Heart left ventricle (tissue), 16 donors: Measurements from ENCODE around the gene LAMC3. TPM values are rescaled to one million over a fixed set of nuclear protein-coding genes. Genes with fewer than 3 reads are reported as not detected.

ENCODE experiments used
- ATAC-seq, 4 donors: fragments of 200-7000 bp; cut with Tn5 transposase; one replicate each; pipeline ENCODE4 v1.9.1; 2020 to 2022; ENCODE audit warnings: moderate library complexity in 4 of 4, mild to moderate bottlenecking in 3 of 4, moderate number of reproducible peaks in 1 of 4
- DNase-seq, 5 donors: peaks; one replicate each; pipeline ENCODE4 v3.0.0-alpha.2; 2020
- H3K27ac ChIP-seq, 12 donors: fragments of 200-600 bp; sonication (generic) in 4 of 12; one replicate each; pipeline versions ENCODE4 v1.5.0 to v1.8.0; 2016 to 2022; ENCODE audit warnings: mild to moderate bottlenecking in 2 of 12
- H3K27me3 ChIP-seq, 9 donors: fragments of 200-600 bp; sonication (generic) in 2 of 9; one replicate each; pipeline versions ENCODE4 v1.5.1 to v1.8.0; 2016 to 2022; ENCODE audit warnings: mild to moderate bottlenecking in 3 of 9
- H3K36me3 ChIP-seq, 9 donors: fragments of 200-600 bp; sonication (generic) in 2 of 9; one replicate each; pipeline versions ENCODE4 v1.5.0 to v1.8.0; 2018 to 2022; ENCODE audit warnings: mild to moderate bottlenecking in 2 of 9
- H3K4me1 ChIP-seq, 12 donors: fragments of 200-600 bp; sonication (generic) in 4 of 12; one replicate each; pipeline versions ENCODE4 v1.5.0 to v1.8.0; 2016 to 2022; ENCODE audit warnings: mild to moderate bottlenecking in 3 of 12
- H3K4me3 ChIP-seq, 12 donors: fragments of 200-600 bp; sonication (generic) in 4 of 12; one replicate each; pipeline versions ENCODE4 v1.5.0 to v1.8.0; 2017 to 2022; ENCODE audit warnings: mild to moderate bottlenecking in 9 of 12, moderate library complexity in 4 of 12
- H3K9me3 ChIP-seq, 12 donors: fragments of 200-600 bp; sonication (generic) in 4 of 12; one replicate each; pipeline versions ENCODE4 v1.5.0 to v1.8.0; 2016 to 2022; ENCODE audit warnings: mild to moderate bottlenecking in 1 of 12
- CTCF ChIP-seq, 12 donors: fragments of 200-600 bp; sonication (generic) in 4 of 12; IDR thresholded peaks; one replicate each; pipeline versions ENCODE4 v1.5.0 to v1.8.0; 2018 to 2022; ENCODE audit warnings: antibody characterized with exemption in 12 of 12, mild to moderate bottlenecking in 5 of 12
- POLR2A ChIP-seq, 2 donors: fragments of 450-650 bp; IDR thresholded peaks; one replicate each; pipeline ENCODE4 v1.6.1; 2017; ENCODE audit warnings: antibody characterized with exemption in 2 of 2, mild to moderate bottlenecking in 2 of 2, moderate library complexity in 2 of 2
- WGBS, 4 donors: extraction: QIAGEN DNeasy Blood & Tissue Kit in 2 of 4; methylation state at CpG; one replicate each; pipeline versions ENCODE4 v1.1.5 to v1.1.7; 2013 to 2018; 5-methylcytosine and 5-hydroxymethylcytosine counted together
- intact Hi-C, 10 donors: fragments of 100-400 bp; cut with DNase I; formaldehyde crosslinking; loops; one replicate each; pipeline versions ENCODE4 v1.11.1 to v1.14.2; 2022
- polyA plus RNA-seq, 2 donors: library from polyadenylated mRNA; stranded (reverse); fragments of 200-250 nt; gene quantifications; one replicate each; pipeline ENCODE4 v1.2.3, GENCODE V29; 2013
- total RNA-seq, 9 donors: library from RNA; depleted of rRNA in 2 of 9; stranded (reverse); fragments of >200 nt in 2 of 9; fragmentation: NEBNext Ultra II Directional in 3 of 9; extraction: Animal tissue kit (Norgen Biotek cat#: 25700) in 3 of 9; gene quantifications; one replicate each; pipeline versions ENCODE4 v1.1.0 to v1.2.4, GENCODE V29; 2016 to 2023
- donor health status: ischemic (EF 13 %, LVEDD 7.1; RV severe dilation, severe dysfunction).
- donor health status: healthy with polysubstance abuse.
- donor health status: DM: no; HTN: yes; CAD: no.
- donor health status: DM: no; HTN: no; CAD: no.
- donor health status: ischemic (EF 25% LVEDD 6.9; RV normal size, moderate dysfunction).
- donor health status: ischemic (EF 25% LVEDD 5.7; RV mildly dilated, moderate dysfunction).
- donor health status: healthy.
- donor health status: DM: yes; HTN: yes; CAD: no.
- donor health status: ischemic (EF 35%, LVEDD 5.7; RV mildly dilated, moderate dysfunction).
- donor health status: nonischemic (EF 11% LVEDD 7.7; RV severe dilation, severe dysfunction).
- donor health status: DM: yes; HTN: yes; CAD: no.
- donor health status: PGD.
- donor health status: ischemic (EF 29% LVEDD 5.4; RV normal size, mild dysfunction).
- donor health status: nonischemic (EF 23%, LVEDD 6.1; RV moderate dilation, normal function).

LAMC3 gene
- total and polyA plus RNA-seq, 11 donors = 0.11 to 1.8 (median 0.67) TPM

GRCh38 chr9:131028221-131028884, 19.4 kb downstream of the LAMC3 start:
- DNase-seq (peak in 1 of 5 donors; percentile 40), ATAC-seq (no peak)
- intact Hi-C loops = no loop called here
- H3K9me3 ChIP-seq = no peaks in the 10 kb centered on the region
- TF ChIP-seq CTCF (IDR thresholded peaks at IDR 0.05) = no peak
- no peak for TF ChIP-seq POLR2A (IDR thresholded peaks at IDR 0.05)
- H3K27ac ChIP-seq = no peak overlapping the region
- H3K4me1 ChIP-seq = no peaks in the 10 kb centered on the region
- H3K4me3 ChIP-seq = no peak overlapping the region
- WGBS, 4 donors = 81 to 86% (median 84%) methylated on average over 24 of the region's 24 CpGs
- H3K27me3 ChIP-seq = peaks cover 0 to 5% (median 0%) of the 10 kb centered on the region in 9 donors
- no peaks in the 10 kb centered on the region for H3K36me3 ChIP-seq

GRCh38 chr9:131028931-131029573, 20.1 kb downstream of the LAMC3 start:
- Histone ChIP-seq H3K36me3 (no peaks in the 10 kb centered on the region), H3K27me3 (peaks cover 0 to 5% (median 0%) of the 10 kb centered on the region in 9 donors), H3K4me3 (no peak overlapping the region), H3K9me3 (no peaks in the 10 kb centered on the region), H3K4me1 (no peaks in the 10 kb centered on the region), H3K27ac (no peak overlapping the region)
- intact Hi-C loops = no loop called here
- TF ChIP-seq POLR2A (IDR thresholded peaks at IDR 0.05) = no peak
- no peak for TF ChIP-seq CTCF (IDR thresholded peaks at IDR 0.05)
- ATAC-seq (no peak), DNase-seq (peak in 1 of 5 donors; percentile 41)
- WGBS, 4 donors = 70 to 81% (median 75%) methylated on average over 13 to 14 of the region's 14 CpGs

GRCh38 chr9:131029574-131029952, 20.6 kb downstream of the LAMC3 start:
- no peak for TF ChIP-seq CTCF (IDR thresholded peaks at IDR 0.05)
- no peak for TF ChIP-seq POLR2A (IDR thresholded peaks at IDR 0.05)
- H3K4me1 ChIP-seq = no peaks in the 10 kb centered on the region
- DNase-seq (peak in 1 of 5 donors; percentile 8), ATAC-seq (no peak)
- H3K36me3 ChIP-seq = no peaks in the 10 kb centered on the region
- no peaks in the 10 kb centered on the region for H3K9me3 ChIP-seq
- intact Hi-C loops = no loop called here
- H3K27ac ChIP-seq = no peak overlapping the region
- H3K27me3 ChIP-seq = peaks cover 0 to 2% (median 0%) of the 10 kb centered on the region in 9 donors
- no peak overlapping the region for H3K4me3 ChIP-seq
- 82 to 90% (median 88%) methylated on average over 3 of the region's 3 CpGs for WGBS, 4 donors

- intact Hi-C loops = no loop called here
- Histone ChIP-seq H3K27ac (no peak overlapping the region), H3K27me3 (no peaks in the 10 kb centered on the region), H3K4me3 (no peak overlapping the region), H3K36me3 (no peaks in the 10 kb centered on the region), H3K4me1 (no peaks in the 10 kb centered on the region), H3K9me3 (no peaks in the 10 kb centered on the region)
- 77 to 91% (median 82%) methylated on average over 12 to 13 of the region's 13 CpGs for WGBS, 4 donors
- TF ChIP-seq POLR2A (IDR thresholded peaks at IDR 0.05) = no peak
- TF ChIP-seq CTCF (IDR thresholded peaks at IDR 0.05) = no peak
- ATAC-seq (no peak), DNase-seq (peak in 1 of 5 donors; percentile 12)
Observed at GRCh38 chr9:131030239-131031004, 21.4 kb downstream of the LAMC3 start.
